Activated gamma-delta T cell treated with anti-CD3 and anti-CD28 coated beads, Interleukin-2, amount 50 U/mL, for 16 hours (primary cell): ENCODE measurements around the gene DLGAP1.

Experiments used
- DNase-seq: peaks from one replicate; pipeline ENCODE4 v3.0.0-alpha.2; 2020; ENCODE audit warnings: low read depth

DLGAP1 gene

DNA sequence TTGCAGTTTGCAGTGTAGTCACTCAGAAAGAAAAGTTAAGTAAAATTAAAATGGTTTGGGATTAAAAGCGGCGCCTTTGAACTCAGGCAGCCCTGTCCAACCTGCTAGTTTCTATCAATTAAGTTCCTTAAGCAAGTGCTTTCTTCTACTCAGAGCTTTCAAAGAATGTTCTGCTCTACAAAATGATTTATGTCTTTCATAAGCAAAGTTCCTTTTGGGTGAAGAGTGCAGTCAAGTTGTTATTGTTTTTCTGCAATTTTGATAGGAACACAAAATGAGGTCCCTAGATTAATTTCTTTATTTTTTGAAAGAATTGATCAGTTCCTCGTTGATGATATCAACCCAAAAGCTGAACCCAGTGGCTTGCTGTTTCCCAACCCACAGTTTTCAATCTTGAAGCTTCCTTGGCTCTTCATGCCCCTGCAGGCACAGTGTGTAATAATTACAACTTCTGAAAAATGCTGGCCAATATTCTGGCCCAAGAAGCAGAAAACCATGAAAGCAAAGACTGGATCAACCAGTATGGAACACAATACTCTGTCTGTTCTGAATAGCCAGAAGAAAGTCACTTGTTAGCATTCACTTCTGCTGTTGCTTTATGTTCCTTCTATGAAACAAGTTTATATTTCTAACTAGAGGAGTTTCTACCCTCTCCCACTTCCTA, 916.0 kb downstream of the DLGAP1 start:
- DNase-seq, result no peak

DNA sequence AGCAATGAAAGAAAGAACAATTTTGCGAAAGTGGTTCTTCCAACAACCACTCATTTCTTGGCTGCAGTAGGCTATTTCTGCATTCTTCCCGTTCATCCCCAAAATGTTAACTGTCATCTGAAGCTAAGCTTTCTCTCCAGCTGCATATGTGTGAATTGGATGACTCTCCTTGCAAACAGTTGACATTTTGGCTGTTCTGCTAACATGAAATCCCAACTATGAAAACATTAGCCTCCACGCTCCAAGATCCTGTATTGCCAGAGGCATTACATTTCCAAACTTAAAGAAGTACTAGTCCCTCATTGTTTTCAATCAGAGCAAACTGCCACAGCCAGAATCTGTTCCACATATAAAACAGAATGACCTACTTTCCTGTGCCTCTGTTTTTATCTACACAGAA, 916.7 kb downstream of the DLGAP1 start:
- DNase-seq, result no peak

DNA sequence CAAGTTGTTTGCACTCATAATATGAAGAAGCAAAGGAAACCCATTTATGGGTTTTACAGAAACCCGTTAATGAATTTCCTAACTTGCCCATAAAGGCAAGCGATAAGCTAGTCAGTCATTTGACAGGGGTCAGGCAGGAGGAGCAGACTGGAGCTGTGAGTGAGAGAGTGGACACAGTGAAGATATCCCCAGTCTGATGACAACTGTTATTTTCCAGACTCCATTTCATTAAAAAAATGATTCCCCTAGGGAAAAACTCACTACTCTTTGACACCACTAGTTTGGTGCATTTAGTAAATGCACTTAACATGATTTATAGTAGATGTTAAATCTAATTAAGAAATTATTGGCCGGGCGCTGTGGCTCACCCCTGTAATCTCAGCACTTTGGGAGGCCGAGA, 924.3 kb downstream of the DLGAP1 start:
- no peak for DNase-seq

DNA sequence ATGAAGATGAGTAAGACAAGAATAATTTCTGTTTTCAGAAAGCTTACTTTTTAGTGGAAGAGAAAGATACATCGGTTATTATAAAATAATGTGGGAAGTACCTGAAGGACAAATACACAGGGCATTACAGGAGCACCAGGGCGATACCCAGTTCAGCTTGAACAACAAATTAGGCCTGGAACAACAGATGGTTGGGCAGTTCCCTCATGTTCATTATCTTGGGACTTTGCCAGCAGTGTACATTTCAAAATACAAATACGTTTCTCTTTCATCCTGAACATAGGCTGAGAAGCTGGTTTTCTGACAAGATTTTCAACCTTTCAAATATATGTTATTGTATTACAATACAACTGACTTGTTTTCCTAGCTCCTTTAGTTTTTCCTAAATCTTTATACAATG, 925.5 kb downstream of the DLGAP1 start:
- DNase-seq, result no peak

DNA sequence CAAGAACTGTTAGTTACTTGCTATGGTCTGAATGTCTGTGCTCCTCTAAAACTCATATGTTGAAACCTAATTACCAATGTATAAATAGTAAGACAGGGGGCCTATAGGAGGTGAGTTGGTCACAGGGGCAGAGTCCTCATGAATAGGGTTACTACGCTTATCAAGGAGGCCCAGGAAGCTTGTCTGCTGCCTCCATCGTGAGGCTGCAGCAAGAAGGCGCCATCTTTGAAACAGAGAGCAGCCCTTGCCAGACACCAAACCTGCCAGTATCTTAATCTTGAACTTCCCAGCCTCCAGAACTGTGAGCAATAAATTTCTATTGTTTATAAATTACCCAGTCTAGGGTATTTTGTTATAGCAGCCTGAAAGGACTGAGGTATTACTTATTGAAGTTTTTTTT, 926.0 kb downstream of the DLGAP1 start:
- no peak for DNase-seq

DNA sequence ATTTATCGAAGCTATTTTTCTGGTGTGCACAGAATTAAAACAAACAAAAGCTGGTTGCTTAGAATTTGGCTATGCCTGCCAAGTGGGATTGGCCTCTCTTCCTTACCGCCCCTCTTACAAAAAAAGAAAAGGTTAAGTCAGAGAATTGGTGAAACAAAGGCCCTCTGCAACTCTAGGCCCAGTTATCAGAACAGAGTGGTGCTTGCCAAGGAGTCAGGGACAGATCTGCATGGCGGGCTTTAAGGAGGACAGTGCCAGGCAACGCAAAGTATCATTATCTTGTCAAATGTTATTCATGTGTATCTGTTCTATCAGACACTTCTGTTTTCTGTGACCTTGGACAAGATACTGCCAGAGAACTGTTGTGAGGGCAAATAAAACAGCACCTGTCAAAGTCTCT, 926.9 kb downstream of the DLGAP1 start:
- DNase-seq, result no peak

DNA sequence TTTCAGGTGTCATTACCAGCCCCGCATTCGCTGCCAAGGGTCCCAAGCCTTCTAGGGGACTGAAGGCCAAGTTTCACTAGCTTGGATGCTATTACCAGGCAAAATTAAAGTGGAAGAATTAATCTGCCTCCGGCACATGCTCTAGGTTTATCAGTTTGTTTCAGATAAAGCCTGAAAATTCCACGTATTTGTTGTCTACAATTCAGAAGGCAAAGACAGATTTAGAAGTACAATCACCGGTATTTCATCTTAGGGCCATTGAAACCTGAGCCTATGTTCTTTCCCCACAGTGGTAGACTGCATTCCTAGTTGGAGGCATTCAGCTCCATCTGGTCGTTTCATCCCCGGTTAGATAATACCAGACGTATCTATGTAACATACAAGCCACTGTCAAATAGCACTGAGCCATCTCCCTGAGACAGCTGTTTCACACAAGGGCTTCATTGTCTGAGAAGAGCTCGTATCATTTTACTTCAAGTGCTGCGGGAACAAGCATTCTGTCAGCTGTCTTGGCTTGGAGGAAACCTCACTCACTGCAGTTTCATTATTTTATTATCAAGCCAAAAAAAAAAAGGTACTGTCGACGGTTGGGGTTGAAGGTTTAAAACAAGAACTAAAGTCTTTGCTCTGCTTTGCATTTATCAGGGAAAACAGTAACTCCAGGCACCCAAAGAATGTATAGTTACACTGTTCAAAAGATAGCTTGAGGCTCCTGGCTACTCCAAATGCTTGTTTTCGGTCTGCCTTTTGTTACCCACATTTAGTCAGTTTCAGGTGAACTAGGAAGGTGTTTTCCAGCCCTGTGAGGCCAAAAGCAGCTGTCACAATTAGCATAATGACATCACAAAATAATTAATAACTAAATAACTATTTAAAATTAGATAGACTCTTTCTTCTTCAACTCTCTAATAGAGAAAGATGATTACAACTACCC, 928.4 kb downstream of the DLGAP1 start:
- no peak for DNase-seq

DNA sequence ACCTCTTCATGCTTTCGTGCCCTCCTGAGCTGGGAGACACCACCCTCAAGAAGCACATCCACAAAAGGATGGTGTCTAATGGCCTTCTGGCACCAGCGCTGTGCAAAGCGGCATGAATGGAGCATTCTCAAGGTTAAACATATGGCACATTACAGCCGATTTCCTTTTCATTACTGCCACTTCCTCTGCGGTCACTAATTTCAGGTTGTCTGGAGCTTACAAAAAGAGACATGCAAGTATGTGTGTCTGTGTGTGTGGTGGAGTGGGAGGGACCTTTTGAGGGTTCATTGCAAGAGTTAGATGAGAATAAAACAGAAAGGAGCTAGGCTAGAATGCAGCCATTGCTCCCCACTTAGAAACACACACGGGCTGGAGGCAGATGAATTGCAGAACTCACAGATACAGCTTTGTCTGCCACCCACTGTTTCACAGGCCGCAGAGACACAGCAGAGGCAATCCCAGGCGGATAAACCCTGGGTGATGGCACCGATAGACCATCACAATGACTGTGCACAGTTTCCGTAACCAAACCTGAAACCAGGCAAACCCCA, 929.2 kb downstream of the DLGAP1 start:
- peak; percentile 4 for DNase-seq

DNA sequence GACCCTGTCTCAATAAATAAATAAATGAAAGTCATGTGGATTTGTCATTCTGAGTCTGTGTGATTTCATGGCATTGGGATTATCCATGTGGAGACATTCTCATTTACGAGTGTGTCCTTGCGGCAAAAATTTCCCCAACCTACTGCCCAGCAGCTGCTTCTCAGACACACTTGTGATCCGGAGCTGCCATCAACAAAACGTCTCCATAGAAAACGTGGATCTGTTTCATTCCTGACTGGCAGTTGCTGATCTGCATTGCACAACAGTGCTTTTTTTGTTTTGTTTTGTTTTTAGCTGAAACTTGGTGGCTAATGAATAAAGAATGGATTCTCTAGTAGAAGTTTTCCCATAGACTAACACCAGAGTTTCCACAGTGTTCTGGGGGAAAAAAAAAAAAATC, 930.4 kb downstream of the DLGAP1 start:
- no peak for DNase-seq

DNA sequence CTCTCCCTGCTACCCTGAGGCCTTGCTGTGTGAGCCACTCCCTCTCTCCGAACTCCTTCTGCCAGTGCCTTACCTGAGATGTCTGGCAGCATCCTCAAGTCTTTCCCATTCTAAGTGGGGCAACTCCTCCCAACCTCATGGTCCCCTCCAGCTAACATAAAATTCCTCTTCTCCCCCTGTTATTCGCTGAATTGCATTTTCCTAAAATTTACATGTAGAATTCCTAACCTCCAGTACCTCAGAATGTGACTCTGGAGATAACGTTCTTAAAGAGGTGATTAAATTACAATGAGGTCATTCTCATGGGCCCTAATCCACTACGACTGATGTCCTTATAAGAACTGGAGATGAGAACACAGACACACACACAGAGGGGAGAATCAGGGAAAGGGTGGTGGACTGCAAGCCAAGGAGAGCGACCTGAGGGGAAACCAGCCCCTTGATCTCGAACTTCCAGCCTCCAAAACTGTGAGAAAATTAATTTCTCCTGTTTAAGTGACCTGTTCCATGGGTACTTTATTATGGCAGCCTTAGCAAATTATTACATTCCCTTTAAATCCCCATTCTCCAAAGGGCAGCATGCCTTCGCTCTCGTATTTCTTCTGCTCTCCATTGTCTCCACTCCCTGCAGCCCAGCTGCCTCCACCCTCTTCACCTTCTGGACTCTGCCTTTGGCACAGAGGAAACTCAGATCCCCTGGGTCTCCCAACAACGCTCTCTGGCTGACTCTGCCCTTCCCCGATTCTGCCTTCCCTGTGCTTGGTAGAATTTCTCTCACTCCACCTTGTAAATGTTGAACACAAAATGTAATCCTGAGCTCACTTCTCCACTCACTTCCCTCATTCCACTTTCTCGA, 934.6 kb downstream of the DLGAP1 start:
- DNase-seq, result no peak

DNA sequence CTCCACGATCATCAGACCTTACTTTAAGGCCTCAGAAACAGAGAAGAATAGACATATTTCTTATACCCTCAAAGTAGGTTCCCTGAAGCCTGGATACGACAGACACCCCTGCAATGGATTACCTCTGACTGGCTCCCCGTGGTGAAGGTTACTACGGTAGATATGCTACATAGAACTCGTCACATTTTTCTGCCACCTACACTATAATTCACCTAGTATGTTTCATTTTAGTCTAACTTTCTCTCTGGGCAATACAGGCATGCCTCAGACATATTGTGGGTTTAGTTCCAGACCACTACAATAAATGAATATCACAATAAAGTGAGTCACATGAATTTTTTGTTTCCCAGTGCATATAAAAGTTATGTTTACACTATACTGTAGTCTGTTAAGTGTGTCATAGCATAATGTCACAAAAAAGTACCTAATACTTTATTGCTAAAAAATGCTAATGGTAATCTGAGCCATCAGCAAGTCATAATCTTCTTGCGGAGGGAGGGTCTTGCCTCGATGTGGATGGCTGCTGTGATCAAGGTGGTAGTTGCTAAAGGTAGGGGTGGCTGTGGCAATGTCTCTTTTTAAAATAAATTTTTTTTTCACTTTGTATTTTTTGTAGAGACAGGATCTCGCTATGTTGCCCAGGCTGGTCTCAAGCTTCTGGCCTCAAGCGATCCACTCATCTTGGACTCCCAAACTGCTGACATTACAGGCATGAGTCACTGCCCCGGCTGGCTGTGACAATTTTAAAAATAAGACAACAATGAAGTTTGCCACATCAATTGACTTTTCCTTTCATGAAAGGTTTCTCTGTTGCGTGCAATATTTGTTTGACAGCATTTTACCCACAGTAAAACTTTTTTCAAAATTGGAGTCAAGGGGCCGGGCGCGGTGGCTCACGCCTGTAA, 940.5 kb downstream of the DLGAP1 start:
- no peak for DNase-seq

DNA sequence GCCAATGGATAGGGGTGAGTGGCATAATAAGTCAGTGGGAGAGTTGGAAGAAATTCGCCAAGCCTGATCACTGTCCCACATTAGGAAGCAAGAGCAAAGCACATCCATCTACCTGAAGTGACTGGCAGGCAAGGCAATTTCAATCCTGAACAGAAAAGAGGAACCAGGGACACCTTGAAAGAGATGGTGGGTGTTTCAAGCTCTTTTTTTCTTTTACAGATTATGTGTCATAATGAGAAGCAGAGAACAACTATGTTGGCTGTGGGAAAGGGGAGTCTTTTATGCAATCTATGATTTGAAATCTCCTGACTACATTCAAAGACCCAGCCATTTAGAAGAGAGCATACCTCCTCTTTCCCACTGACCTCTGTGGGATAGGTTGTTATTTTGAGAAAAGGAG, 941.6 kb downstream of the DLGAP1 start:
- no peak for DNase-seq

DNA sequence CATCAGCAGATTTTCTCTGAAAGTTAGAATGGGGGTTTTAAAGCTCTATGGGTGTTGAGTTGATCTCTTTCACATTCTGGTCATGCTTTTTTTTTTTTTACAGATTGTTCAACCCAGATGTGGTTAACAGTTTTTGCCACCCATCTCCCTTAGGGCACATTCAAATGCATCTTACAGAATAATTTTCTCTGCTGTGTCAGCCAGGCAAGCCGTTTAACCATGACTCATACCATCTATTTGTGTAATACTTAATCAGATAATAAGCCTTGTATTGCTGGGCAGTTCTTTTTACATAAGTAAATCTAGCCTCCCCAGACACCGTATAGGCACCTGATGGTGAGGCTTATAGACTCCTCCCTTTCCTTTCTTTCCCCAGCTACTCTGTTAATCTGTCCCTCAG, 943.1 kb downstream of the DLGAP1 start:
- DNase-seq, result no peak

DNA sequence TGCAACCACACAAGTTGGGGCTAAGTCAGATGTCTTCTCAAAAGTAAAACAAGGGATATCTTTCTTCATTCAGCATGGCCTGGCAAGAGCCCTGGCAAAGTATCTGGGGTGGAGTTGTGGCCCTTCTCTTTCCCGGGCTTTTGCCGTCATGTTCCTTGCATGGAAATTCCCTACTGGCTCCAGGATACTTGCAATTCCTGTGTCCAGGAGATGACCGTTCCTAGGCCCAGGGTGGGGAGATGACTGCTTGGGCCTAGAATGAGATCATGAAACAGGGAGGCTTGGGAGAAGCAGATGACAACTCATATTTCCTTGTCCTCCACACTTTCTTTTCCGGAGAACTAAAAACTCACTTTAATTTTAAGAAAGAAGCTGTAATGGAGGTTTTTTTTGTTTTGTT, 944.2 kb downstream of the DLGAP1 start:
- DNase-seq, result no peak

DNA sequence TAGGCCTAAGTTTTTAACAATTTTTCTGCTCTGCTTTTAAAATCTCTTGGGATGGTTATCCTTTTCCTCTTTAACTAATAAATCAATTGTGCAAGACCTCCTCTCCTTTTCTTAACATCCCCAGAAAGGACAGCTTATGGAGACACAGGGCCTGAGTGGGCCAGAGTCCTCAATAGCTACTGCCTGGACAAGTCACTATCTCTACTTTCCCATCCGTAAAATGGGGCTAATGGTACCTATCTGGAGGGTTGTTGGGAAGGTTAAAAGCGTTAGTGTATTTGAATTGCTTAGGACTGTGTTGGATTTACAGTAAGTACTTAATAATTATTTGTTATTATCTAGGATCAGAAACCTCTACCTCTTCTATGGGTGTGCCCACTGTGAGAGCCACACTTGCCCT, 945.1 kb downstream of the DLGAP1 start:
- no peak for DNase-seq

DNA sequence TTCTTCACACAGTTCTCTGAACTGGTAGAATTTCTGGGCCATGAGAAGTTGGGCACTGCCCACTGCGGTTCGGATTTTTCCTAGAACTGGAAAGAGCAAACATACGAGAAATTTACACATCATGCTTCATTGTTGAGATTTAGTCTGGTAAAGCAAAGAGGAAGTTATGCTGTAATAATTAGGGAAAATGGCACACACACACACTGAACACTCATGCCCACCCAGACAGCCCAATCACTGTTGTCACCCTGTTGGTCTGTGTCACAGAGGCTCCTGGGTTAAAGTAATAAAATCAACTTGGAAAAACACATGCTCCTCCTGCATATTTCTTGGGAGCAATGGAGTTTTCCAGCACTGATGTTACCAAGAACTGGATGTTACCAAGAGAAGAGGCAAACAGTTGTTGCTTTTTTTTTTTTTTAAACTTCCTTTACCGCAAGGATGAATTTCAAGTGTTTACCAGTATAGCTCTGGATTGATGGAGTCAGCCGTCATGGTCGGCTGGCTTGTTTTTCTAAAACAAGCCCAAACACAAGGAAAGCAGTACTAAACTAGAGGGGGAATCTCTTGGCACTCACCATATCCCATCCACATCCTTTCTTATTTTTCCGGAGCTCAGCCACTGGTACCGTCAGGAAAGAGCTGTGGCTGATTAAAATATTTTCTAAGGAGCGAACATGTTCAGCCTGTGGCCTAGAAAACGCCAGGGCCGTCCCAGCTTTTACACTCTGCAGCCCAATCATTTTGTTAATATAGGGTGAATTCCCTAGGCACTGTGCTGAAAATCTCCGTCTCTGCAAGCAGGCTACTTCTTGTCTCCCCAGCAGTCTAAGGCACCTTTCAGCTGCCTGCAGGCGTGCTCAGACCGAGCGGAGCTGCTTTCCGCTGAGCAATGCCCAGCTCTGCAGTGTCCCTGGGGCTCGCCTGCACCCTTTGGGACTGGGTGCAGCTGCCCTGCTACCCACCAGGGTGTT, 946.2 kb downstream of the DLGAP1 start:
- DNase-seq, result no peak

DNA sequence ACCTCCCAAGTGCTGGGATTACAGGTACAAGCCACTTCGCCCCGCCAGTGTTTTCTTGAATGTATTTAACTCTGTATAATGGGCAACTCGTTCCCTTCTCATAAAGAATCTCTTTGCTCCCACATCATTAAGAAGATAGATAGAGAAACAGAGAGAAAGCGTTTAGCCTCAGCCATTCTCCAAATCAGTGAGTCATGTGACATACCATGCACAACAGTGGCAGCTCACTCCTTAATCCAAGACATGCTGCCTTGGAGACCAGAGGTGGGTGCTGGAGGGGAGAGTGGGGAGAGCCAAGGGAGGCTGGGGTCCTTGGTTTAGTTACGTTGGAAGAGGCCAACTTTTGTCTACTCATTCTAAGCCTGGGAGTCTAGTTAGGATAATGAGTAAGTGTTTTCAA, 950.5 kb downstream of the DLGAP1 start:
- DNase-seq, result no peak

DNA sequence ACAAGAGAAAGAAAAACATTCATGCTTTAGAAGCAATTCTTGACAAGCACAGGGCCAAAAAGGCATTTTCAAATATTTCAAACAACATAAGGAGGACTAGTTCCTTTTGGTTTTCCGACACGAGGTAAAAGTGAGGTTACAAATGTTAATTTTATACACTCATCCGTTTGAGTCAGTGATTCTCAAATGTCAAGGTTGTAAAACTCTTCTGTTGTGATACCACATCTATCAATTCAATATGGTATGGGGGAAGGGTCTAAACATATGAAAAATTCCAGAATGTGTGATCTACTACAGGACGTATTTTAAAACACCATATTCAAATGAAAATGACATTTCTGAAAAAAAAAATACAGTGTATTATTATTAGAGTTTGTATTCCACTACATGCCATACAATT, 952.5 kb downstream of the DLGAP1 start:
- no peak for DNase-seq

DNA sequence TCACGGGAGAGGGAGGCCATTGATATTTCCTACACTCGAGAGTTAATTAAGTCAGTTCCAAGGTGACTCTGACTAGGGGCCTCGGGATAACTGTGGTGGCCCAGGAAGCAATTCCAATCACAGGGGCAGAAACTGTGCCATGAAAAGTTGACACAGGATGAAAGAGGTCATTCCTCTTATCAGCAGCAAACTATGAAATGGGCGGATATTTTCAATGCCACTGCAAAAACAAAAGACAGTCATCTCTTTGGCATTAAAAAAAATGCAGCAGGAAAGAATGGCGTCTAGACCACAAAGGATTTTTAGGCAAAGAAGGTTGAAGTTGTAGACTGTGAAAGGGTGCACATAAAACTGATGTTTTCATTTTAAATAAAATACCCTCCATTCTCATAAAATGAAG, 955.1 kb downstream of the DLGAP1 start:
- DNase-seq, result no peak

DNA sequence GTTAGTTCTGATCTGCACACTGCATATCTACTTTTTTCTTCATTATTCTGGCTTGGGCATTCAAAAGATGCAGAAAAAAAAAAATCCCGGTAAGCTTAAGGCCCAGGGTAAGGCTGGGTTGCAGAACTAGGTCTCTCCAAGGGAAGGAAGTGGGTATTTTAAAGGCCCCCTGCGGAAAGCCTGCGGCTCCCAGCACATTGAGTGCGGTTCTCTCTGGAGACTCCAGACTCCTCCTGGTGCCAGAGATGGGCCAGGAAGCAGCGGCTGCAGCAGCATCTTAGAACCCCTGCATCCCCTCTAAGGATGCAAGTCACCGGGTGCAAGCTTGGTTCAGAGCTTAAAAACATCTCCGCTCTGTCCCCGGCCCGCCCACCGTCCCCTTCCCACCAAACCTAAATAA, 955.6 kb downstream of the DLGAP1 start:
- DNase-seq, result no peak
